Activated T-helper 1 cell treated with Interleukin-2 at 50 U/mL for 16 hours (primary cell): Measurements from ENCODE around the gene TMEM59L.
A peak's percentile ranks its signal among the peaks of the same experiment; 100 is the strongest.

Experiments used
- DNase-seq: peaks from one replicate; pipeline ENCODE4 v3.0.0-alpha.2; 2020; ENCODE audit warnings: low read depth

The TMEM59L gene

DNA sequence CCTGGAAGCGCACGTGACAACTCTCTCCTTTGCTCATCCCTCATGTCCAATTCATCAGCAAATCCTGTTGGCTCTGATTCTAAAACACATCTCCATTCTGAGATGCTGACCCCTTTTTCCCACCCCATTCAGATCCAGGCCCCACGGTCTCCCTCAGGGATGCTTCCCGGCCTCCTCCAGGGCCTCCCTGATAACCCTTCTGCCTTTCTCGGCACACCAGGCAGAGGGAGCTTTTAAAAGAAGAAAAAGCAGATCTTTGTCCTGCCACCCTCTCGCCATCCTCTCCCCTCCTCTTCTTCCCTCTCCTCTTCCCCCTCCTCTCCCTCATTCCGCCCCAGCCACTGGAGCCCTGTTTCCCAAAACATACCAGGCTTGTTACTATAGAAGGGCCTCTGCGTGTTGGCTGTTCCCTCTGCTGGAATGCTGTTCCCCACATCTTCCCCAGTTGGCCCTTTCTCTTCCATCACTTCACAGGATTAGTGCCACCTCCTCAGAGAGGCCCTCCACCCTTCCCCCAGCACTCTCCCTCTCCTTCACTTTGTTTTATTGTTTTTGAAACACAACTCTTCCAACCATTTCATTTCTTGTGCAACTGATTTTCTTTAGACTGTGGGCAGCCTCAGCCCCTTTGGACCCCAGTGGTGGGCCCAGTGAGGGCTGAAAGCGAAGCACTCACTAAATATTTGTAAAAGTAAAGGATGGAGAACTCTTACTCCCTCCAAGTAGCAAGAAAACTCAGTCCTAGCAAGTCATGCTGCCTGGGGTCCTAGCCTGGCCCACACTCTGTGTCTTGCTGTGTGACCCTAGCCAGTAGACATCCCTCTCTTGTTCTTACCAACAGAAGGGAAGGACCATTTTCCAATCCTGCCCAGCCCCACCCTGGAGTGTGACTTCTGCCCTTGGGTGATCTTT, 3.6 kb upstream of the TMEM59L start:
- no peak for DNase-seq

DNA sequence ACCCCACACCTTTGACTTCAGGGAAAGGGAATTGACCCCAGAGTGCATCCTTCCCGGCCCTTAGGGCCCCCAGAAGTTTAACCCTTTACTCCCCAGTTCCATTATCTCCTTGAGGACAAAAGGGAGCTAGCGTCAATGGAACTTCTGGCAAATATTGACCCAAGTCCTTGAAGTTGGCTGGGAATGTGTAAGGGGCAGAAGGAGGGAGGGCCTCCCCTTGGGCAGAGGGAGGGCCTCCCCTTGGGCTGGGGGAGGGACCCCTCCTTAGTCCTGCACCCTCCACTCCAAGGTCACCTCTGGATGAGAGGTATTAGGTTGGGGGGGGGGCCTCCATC, 3.0 kb upstream of the TMEM59L start:
- no peak for DNase-seq

DNA sequence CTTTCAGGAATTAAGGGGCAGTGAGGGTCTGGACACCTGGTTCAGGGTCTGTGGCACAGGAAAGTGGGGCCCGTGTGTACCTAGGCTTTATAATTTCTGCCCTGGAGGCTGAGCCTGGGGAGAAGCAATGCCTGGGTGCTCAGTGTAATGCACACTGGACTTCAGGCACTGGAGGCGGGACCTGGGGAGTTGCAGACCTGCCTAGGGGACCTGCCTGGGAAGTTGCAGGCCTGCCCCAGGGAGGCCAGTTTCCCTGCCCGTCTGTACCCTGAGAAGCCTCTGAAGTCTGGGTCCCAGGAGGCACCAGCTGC, 2.5 kb upstream of the TMEM59L start:
- no peak for DNase-seq

DNA sequence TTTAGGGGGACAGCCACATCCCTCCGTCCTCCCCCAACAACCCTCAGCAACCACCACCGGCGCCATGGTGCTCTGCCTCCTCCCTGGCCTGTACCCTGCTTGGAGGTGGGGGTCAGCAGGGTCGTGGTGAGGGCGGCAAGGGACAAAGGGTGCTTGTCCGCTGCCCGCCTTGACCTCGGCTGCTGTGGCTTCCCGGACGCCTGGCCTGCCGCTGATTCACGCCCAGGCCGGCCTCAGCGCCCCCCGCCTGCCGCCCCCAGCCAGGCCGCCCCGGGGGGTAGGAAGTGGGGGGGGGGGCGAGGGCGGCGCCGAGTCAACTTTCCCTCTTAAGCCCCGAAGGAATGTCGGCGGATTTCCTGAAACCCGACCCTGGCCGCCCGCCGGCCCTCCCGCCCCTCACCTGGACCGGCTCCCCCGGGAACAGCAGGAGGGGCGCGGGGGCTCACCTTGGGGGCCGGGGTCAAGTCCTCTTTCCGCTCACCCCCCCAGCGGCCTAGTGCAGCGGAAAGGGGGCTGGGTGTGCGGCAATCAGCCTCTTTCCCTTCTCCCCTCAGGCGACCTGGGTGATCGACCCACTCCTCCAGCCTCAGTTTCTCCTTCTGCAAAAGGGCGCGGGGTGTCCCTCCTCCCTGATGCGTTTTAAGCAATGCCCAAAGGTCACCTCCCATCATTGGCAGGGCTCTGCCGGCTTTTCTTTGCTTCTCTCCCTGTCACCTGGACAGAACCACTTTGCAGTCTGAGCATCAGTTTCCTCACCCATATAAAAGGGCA, 1.9 kb upstream of the TMEM59L start:
- no peak for DNase-seq

DNA sequence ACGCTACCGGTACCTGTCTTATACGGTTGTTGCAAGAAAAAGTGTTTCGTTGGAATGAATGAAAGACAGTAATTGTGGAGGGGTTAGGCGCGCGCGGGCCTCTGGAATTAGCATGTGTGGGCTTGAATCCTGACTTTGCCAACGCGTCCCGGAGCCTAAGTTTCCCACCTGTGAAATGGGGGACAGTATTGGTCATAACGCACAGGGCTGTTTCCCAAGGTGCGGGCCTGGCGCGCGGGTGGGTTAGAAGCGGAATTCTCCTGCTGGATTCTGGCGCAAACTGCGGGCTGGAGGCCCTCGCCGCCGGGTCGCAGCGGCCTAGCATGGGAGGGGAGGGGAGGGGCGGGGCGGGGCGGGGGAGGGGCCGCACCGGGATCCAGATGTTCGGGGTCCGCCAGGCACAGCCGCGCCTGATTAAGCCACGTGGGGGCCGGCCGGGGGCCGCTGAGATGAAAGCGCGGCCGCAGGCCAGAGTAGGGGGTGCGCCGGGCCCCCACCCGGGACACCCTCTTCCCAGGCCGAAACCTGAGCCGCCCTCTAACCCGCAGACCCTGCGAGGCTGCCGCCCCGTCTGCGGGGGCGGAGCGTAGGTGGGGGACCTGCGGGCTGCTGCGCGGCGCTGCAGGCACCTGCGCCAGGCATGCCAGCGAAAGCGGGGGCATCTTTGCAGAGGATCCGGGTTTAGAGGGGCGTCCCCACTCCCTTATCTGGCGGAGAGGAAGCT, 1.2 kb upstream of the TMEM59L start:
- no peak for DNase-seq

DNA sequence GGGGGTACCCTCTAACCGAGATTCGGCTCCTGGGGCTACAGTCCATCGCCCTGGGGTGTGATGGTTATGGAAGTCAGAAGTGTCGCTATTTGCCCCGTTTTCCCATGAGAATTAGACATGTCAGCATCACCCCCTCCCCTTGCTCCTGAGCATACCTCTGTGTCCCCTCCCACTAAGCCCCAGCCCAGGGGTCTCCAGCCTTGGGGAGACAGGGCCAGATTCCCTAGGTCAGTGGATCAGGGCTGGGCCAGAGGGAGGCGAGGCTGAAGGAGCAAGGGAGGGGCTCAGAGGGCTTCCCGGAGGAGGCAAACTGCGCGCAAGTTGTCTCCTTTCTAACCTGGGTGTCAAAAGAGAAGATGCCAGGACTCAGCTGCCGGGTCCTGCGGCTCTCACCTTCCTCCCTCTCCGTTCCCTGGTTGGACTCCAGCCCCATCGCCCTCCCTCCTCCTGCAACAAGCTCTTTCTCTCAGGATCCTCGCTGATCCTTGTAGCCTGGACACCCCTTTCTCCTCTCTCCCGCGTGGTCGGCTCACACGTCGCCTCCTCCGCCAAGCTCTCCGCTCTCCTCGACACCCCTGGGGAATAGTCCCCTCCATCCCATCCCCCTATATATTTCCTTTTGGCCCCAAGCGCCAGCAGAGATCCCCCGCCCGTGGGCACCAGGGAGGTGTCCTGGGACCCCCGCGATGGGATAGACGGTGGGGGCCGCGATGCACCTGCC, 459 bp upstream of the TMEM59L start:
- DNase-seq = no peak

DNA sequence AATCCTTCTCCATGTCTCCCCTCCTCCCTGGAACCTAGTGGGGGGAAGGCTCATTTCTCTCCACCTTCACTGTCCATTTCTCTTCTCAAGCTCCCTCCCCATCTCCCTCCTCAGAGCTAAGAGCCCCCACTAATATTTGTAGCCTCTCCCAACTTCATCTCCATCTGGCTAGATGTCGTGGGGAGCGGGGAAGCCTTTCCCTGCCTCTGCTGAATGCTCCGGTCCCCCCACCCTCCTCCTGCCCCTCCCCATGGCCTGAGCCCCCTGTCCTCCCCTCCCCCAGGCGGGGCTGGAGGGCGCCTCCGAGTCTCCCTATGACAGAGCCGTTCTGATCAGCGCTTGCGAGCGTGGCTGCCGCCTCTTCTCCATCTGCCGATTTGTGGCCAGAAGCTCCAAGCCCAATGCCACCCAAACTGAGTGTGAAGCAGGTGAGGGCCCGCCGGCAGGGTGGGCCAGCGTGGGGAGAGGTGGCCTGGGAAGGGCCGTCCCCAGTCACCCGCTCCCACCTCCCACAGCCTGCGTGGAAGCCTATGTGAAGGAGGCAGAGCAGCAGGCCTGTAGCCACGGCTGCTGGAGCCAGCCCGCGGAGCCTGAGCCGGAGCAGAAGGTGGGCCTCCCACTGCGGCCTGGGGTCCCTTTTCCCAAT, 1.0 kb downstream of the TMEM59L start:
- DNase-seq = no peak

DNA sequence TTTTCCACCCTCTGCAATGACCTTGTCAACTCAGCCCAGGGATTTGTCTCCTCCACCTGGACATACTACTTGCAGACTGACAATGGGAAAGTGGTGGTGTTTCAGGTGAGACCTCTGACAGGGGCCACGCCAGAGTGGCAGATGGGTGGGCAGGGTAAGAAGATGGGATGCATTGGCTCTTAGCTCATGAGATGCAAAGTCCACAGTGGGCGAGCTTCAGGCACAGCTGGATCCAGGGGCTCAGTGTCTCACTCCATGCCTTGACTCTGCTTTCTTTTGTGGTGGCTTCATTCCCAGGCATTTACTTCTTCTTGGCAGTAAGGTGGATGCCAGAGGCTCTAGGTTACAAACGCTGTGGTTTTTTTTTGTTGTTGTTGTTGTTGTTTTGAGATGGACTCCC, 3.4 kb downstream of the TMEM59L start:
- DNase-seq = no peak

DNA sequence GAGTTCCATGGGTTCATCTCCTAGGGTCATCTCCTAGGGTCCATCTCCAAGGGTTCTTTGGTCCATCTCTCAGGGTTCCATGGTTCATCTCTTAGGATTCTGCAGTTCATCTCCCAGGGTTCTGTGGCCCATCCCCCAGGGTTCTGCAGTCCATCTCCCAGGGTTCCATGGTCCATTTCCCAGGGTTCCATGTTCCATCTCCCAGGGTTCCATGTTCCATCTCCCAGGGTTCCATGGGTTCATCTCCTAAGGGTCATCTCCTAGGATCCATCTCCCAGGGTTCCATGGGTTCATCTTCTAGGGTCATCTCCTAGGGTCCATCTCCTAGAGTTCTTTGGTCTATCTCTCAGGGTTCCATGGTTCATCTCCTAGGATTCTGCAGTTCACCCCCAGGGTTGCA, 4.9 kb downstream of the TMEM59L start:
- no peak for DNase-seq

DNA sequence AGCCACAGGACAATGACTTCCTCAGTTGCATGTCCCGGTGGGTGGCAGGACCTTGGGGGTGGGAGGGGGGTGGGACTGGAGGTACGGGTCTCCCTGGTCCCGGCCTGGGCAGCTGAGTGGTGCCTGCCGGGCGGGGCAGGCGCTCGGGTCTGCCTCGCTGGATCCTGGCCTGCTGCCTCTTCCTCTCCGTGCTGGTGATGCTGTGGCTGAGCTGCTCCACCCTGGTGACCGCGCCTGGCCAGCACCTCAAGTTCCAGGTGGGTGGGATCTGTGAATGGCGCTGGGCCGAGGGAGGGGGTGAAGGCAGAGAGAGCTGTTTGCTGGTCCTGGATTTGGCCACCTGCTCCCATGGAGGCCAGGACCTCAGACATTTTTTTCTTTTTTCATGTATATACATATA, 5.6 kb downstream of the TMEM59L start:
- DNase-seq = no peak

DNA sequence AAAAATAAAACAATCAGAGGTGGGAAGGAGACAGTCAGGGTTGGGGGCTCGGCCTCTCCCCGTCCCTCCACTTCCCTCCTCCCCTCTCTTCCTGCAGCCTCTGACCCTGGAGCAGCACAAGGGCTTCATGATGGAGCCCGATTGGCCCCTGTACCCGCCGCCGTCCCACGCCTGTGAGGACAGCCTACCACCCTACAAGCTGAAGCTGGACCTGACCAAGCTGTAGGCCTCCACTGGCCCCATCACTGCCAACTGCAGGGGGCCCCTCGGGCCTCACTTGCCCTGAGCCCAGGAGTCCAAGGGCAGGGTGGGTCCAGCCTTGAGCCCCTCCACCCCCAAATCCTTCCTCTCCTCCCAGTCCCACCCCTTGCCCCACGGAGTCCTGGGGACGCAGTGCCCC, 7.6 kb downstream of the TMEM59L start:
- DNase-seq = no peak

DNA sequence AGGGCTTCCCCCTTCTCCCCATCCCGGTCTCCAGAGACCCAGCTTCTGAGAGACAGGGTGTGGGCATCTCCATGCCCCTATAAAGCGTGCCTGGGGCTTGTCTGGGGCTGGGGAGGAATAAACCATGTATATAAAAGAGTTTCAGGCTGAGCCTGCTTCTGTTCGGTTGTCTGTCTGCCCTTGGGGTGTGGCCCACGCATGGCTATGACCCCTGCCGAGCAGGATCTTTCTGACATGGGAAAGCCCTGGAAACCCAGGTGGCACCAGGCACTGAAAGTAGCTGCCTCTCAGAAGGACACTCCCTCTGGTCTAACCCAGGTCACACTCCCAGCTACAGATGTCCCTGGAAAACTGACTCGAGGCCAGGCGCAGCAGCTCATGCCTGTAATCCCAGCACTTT, 8.2 kb downstream of the TMEM59L start:
- DNase-seq = no peak

DNA sequence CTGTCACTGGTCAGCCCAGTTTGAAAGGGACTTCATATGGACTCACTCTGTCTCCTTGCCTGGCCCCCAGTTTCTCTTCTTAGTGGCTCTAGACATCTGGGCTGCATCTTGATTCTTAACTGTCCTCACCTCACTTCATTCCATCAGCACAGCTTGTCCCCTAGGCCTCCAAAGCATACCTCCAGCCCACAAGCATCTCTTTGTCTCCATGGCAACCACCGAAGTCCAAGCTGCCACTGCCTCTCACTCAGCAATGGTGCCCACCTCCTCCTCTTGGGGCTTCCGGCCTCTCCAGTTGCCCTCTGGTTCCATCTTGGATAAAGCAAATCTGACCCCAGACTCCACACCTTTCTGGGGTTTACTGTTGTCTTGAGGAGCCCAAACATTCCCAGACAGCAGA, 14.2 kb downstream of the TMEM59L start:
- DNase-seq = no peak

DNA sequence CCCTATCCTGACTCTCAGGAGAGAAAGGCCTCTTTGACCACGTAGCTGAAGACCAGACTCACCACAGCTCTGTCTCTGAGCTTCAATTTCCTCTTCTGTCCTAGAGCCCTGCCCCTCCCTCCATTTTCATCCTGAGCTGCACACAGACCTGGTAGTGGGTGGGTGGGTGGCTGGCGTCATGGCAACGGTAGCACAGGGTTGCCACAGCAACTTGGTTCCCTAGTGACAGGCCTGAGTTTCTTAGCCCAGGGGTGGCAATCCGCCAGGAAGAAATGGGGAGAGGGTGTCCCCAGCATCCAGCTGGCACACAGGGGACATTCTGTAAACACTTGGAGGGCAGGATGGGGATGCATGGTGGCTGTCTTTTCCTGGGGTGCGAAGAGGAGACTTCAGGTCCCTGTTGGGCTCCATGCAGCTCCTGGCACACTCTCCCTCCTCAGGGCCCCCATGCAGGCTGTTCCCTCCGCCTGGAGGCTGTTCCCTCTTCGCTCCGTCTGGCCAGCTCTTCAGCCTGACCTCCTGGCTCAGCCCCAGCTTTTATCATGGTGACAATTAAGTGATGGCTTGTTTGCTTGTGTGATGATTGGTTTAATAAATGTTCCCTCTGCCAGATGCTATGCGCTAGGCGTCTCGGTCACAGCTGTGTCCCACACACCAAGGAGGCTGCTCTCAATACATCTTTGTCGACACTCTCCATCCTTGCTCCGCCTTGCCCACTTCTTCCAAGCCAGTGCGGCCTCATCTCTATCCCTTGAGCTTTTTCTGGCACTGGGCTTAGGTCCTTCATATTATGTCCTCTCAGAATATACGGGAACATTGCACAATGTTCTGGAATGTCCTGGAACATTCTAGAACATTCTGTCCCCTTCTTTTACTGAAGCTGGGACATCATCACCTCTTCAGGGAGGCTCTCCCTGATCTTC, 16.8 kb downstream of the TMEM59L start:
- DNase-seq = no peak

DNA sequence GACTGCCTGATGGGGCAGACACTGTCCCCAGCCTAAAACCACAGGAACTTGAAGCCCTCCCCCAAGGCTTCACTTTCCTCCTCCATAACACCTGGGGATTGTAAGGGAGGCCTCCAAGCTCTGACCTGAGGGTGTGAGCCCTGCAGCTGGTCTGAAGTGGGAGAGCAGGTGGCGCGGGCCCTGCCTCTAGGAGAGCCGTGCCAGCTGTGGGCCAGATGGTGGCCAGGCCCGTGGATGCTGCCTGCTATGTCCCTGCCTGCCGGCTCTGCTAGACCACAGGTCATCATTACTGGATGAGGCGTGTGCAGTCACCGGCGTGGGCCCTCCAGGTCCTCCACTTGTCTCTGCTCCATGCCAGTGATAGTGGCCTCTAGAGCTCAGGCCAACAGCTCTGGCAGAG, 20.7 kb downstream of the TMEM59L start:
- DNase-seq = no peak

DNA sequence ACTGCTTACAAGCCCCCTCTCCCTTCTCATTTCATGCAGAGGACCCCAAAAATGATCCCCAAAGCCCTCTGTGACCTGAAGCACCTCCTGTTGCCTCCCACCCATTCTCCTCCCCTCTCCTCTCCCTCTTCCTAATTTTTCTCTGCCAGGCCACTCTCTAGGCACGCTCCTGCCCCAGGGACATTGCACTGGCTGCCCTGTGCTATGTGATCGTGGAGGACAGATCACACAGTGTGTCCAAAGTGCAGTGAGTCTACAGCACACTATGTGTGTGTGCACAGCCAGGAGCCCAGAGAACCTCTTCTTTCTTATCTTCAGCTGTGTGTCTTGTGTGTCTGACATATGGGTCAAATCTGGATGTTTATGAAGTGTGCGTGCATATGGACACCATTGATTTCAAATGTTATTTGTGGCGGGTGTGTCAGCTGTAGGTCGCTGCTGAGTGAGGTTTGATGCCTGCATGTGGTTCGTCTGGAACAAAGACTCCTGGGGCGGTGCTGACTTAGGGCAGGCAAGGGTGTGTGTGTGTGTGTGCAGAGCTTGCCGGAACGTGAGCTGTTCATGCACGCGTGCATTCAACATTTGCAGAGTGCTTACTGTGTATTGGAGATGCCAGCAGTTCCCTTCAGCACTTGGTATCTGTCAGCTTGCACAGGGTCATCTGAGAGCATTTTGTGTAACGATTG, 22.1 kb downstream of the TMEM59L start:
- DNase-seq = no peak

DNA sequence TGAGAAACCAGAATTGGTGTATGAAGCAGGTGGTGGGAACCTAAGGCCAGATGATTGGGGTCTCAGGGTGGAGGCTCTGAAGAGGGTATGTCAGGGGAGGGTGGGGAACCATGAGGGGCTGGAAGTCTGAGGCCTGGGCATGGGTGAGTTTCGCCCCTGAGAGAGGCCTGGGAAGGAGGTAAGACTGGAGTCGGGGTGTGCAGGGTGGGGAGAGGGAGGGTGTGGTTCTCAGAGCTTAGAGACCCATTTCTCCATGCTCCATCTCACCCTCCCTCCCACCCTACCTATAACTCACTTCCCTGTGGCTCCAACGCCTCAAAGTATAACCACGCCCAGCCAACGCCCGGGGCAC, 23.1 kb downstream of the TMEM59L start:
- no peak for DNase-seq

DNA sequence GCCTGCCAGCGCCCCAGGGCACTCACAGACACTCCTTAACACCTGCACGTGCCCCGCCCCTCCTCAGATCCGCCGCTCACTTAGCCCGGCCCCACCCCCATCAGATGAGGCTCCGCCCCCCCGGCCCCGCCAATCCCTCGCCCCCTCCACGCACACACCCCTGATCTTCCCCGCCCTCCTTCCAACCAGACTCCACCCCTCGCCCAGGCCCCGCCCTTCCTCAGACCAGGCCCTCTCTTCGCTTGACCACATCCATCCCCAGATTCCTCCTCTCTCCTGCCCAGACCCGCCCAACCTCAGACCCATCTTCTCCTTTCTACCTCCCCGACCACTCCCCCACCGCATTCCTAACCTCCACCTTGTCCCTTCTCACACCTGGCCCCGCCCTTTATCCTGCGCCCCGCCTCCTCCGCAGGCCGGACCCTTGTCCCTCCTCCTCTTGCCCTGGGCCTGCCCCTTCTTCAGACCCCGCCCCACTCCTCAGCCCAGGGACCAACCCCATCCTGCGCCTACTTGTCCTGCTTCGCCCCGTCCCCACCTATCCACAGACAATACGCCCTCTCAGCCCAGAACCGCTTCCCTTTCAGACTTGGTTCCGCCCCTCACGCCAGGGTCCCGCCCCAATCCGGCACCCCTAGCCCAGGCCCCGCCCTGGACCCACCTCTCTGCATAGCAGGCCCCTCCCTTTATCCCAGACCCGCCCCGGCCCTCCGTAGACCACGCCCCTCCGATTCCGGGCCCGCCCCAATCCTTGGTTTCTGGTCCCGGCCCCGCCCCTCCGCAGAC, 23.7 kb downstream of the TMEM59L start:
- DNase-seq = peak; percentile 98

DNA sequence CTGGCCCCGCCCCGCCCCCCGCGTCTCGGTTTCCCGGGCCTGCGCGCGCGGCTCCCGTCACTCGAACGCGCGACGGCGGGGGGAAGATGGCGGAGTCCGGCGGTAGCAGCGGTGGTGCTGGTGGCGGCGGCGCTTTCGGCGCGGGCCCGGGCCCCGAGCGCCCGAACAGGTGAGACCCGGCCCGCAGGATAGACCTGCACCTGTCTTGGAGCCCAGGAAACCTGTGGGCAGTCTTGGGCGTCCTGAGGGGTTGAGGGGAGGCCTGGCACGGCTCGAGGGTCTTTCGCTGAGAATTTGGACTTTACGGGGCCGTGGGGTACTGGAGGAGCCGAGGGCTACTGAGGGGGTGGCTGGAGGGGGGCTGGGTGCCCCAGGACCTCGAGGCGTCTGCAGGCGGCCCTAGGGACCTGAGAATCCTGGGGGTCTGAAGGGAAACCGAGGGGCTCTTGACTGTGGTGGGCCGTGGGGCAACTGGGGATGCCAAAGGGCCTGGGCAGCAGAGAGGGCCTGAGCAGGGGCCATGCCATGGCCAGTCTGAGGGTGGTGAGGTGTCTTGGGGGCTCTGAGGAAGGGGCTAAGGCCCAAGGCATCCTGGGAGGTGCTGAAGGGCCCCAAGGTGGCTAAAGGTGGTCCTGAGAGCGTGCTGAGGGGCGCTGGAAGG, 24.4 kb downstream of the TMEM59L start, which contains the start of gene KLHL26:
Gene KLHL26 (plus strand): TSS at position 60 of the 661 bp plus-strand sequence. CDS start 27 bp downstream, at position 87.
- no peak for DNase-seq
